GM18951 (cell line): ENCODE results near the gene MCCC1.

ENCODE experiments used
- POLR2A ChIP-seq: IDR thresholded peaks from 4 replicates; pipeline ENCODE4 v1.6.1; 2011; ENCODE audit warnings: mild to moderate bottlenecking; ENCODE audit not compliant: insufficient read length, insufficient read depth; ENCODE audit errors: extremely low read depth
- in situ Hi-C: fragments of 300-500 bp; cut with MboI; formaldehyde crosslinking; loops from one replicate; pipeline ENCODE4 v1.12.0; 2022; ENCODE audit warnings: low sequenced_read_pairs, mixed read lengths, inconsistent platforms; ENCODE audit not compliant: unreplicated experiment

Gene MCCC1

GRCh38 chr3:182973047-182973446 lies 126.2 kb downstream of the MCCC1 start:
- TF ChIP-seq POLR2A, result no peak
- in situ Hi-C loops, result no loop called here

GRCh38 chr3:182972387-182972786 lies 126.9 kb downstream of the MCCC1 start:
- no peak for TF ChIP-seq POLR2A
- in situ Hi-C loops, result no loop called here

- in situ Hi-C loops, result no loop called here
- TF ChIP-seq POLR2A, result no peak
Observed at GRCh38 chr3:182971637-182972036, 127.7 kb downstream of the MCCC1 start.

- in situ Hi-C loops, result no loop called here
- no peak for TF ChIP-seq POLR2A
Observed at GRCh38 chr3:182970811-182971418, 128.4 kb downstream of the MCCC1 start.

GRCh38 chr3:182969853-182970252 lies 129.4 kb downstream of the MCCC1 start:
- in situ Hi-C loops, result no loop called here
- TF ChIP-seq POLR2A, result no peak

GRCh38 chr3:182969277-182969676 lies 130.0 kb downstream of the MCCC1 start:
- no peak for TF ChIP-seq POLR2A
- in situ Hi-C loops, result no loop called here

- in situ Hi-C loops, result no loop called here
- no peak for TF ChIP-seq POLR2A
Observed at GRCh38 chr3:182967218-182968204, 131.8 kb downstream of the MCCC1 start.

- in situ Hi-C loops, result no loop called here
- TF ChIP-seq POLR2A, result no peak
Observed at GRCh38 chr3:182965861-182966366, 133.4 kb downstream of the MCCC1 start.
